Keratinocyte (primary cell): ENCODE measurements around the gene CHID1. TPM values are rescaled to one million over a fixed set of nuclear protein-coding genes. Genes with fewer than 3 reads are reported as not detected.

Source experiments
- DNase-seq: peaks from one replicate; pipeline ENCODE4 v3.0.0-alpha.2; 2011; ENCODE audit warnings: low read depth, missing footprints, low spot score
- FAIRE-seq: peaks from 2 replicates; lab custom pipeline; 2011; peaks lifted over from hg19 to GRCh38; lab: Jason Lieb, UNC
- H2AFZ ChIP-seq: 2 replicates; pipeline ENCODE4 v1.6.0; 2012; ENCODE audit warnings: low read length, control low read depth, inconsistent platforms; ENCODE audit not compliant: control insufficient read depth
- H3K27ac ChIP-seq: 2 replicates; pipeline ENCODE4 v1.5.1; 2011; ENCODE audit warnings: low read length; ENCODE audit not compliant: control insufficient read depth, insufficient read depth
- H3K27me3 ChIP-seq: 3 replicates; pipeline ENCODE4 v1.6.0; 2011; ENCODE audit warnings: low read length; ENCODE audit not compliant: control insufficient read depth, insufficient read depth; ENCODE audit errors: extremely low read depth
- H3K36me3 ChIP-seq, 2 experiments: 2 replicates in 1 of 2; 3 replicates in 1 of 2; pipeline ENCODE4 v1.5.1; 2011; ENCODE audit warnings: low read length in 2 of 2, mild to moderate bottlenecking in 1 of 2; ENCODE audit not compliant: control insufficient read depth in 2 of 2, insufficient read depth in 2 of 2; ENCODE audit errors: extremely low read depth in 1 of 2
- H3K4me1 ChIP-seq: 3 replicates; pipeline ENCODE4 v1.5.1; 2011; ENCODE audit warnings: low read length; ENCODE audit not compliant: control insufficient read depth, insufficient read depth; ENCODE audit errors: extremely low read depth
- H3K4me2 ChIP-seq: 3 replicates; pipeline ENCODE4 v1.6.0; 2011; ENCODE audit warnings: low read depth, low read length; ENCODE audit not compliant: control insufficient read depth, insufficient read depth; ENCODE audit errors: extremely low read depth
- H3K4me3 ChIP-seq, 3 experiments: fragments of 200-600 bp in 1 of 3; sonication (generic) in 1 of 3; 2 replicates in 2 of 3; 3 replicates in 1 of 3; pipeline ENCODE4 v1.5.1; 2011 to 2016; ENCODE audit warnings: low read length in 3 of 3, mild to moderate bottlenecking in 3 of 3, control low read depth in 2 of 3, inconsistent platforms in 1 of 3, low read depth in 1 of 3, mixed read lengths in 1 of 3, mixed run types in 1 of 3, moderate library complexity in 1 of 3; ENCODE audit not compliant: control insufficient read depth in 2 of 3, insufficient read depth in 2 of 3; ENCODE audit errors: extremely low read depth in 1 of 3
- H3K79me2 ChIP-seq: 2 replicates; pipeline ENCODE4 v1.6.0; 2012; ENCODE audit warnings: low read length; ENCODE audit not compliant: control insufficient read depth, insufficient read depth
- H3K9ac ChIP-seq: 3 replicates; pipeline ENCODE4 v1.6.0; 2011; ENCODE audit warnings: low read length; ENCODE audit not compliant: control insufficient read depth, insufficient read depth; ENCODE audit errors: extremely low read depth
- H3K9me1 ChIP-seq: 3 replicates; pipeline ENCODE4 v1.6.0; 2011; ENCODE audit warnings: low read length; ENCODE audit not compliant: control insufficient read depth, insufficient read depth; ENCODE audit errors: extremely low read depth
- H3K9me3 ChIP-seq: 2 replicates; pipeline ENCODE4 v1.5.1; 2012; ENCODE audit warnings: low read depth, low read length; ENCODE audit not compliant: control insufficient read depth
- H4K20me1 ChIP-seq: 3 replicates; pipeline ENCODE4 v1.6.0; 2011; ENCODE audit warnings: low read length; ENCODE audit not compliant: control insufficient read depth, insufficient read depth; ENCODE audit errors: extremely low read depth
- EZH2 ChIP-seq: IDR thresholded peaks from one replicate; pipeline ENCODE4 v1.6.1; 2012; ENCODE audit warnings: inconsistent platforms, mild to moderate bottlenecking, low read length, moderate library complexity
- dilution Hi-C: fragments of 300-500 bp; cut with MboI; formaldehyde crosslinking; loops from one replicate; pipeline ENCODE4 v1.7.0; 2020; ENCODE audit warnings: low sequenced_read_pairs; ENCODE audit not compliant: extremely low pct_ligation_motif_present
- polyA plus RNA-seq, 5 experiments: library from polyadenylated mRNA; depleted of rRNA in 3 of 5; stranded (reverse) in 3 of 5; stranded (forward) in 1 of 5; unstranded in 1 of 5; fragments of >200 nt; gene quantifications; 1 replicate in 1 of 5; 2 replicates in 3 of 5; 3 replicates in 1 of 5; pipeline versions ENCODE4 v1.2.1 to v1.2.3, GENCODE V29; 2011 to 2012; ENCODE audit warnings: missing spikeins in 2 of 5, low read depth in 1 of 5, low replicate concordance in 1 of 5
- TF ChIP-seq, protein P1 (sequence below), 3 experiments: IDR thresholded peaks in 1 of 3; conservative IDR thresholded peaks in 1 of 3; optimal IDR thresholded peaks in 1 of 3; 2 replicates in 2 of 3; 3 replicates in 1 of 3; pipeline versions ENCODE3 to v1.5.1; 2011; ENCODE audit warnings: low read length in 3 of 3, mild to moderate bottlenecking in 3 of 3, moderate library complexity in 2 of 3, control low read depth in 1 of 3, inconsistent platforms in 1 of 3; ENCODE audit not compliant: insufficient read depth in 2 of 3; ENCODE audit errors: extremely low read depth in 1 of 3

CHID1 gene
- polyA plus RNA-seq, 1 donor (not counting 4 experiments of a cell fraction or from before 2014, with no cell fraction given): 23.0 TPM

DNA sequence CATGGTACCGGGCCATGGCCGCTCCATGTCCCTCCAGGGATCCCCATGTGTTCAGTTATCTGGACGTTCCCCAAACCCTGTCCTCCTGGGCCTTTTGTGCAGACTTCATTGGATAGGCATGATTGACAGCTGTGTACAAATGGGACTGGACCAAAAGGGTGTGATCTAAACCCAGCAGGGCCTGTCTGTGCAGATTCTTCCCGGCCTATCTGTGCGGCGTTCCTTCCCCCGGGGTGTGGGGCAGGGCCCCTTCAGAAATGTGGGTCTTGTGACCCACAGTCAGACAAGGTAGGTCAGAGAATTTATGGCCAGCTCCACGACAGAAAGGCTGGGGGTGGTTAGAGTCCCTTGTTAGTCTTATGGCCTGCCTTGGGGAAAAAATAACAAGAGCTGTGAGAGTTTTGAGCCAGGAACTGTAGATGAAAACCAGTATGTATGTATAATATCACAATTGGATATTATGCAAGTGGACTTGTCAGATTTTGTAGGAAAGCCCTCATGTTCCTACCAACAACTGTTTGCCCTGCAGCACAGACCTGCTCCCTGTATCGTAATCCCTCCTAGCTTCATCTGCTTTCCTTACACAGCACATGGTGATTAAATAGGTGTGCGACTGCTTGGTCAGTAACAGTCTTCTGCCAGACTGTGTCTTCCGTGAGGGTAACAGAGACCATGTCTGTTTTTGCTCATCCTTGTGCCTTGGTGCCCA lies 46.8 kb upstream of the CHID1 start:
- Histone ChIP-seq H3K79me2 (peaks cover 35% of the 10 kb centered on the region), H3K9me3 (no peaks in the 10 kb centered on the region), H3K36me3 (peaks cover 0 to 6% of the 10 kb centered on the region in 2 experiments), H3K9ac (no peak overlapping the region), H3K27ac (no peak overlapping the region), H3K4me3 (no peak overlapping the region), H3K4me2 (no peak overlapping the region), H3K4me1 (peaks cover 37% of the 10 kb centered on the region), H4K20me1 (peaks cover 18% of the 10 kb centered on the region), H2AFZ (no peak overlapping the region), H3K27me3 (no peaks in the 10 kb centered on the region), H3K9me1 (peaks cover 3% of the 10 kb centered on the region)
- TF ChIP-seq, protein P1, sequence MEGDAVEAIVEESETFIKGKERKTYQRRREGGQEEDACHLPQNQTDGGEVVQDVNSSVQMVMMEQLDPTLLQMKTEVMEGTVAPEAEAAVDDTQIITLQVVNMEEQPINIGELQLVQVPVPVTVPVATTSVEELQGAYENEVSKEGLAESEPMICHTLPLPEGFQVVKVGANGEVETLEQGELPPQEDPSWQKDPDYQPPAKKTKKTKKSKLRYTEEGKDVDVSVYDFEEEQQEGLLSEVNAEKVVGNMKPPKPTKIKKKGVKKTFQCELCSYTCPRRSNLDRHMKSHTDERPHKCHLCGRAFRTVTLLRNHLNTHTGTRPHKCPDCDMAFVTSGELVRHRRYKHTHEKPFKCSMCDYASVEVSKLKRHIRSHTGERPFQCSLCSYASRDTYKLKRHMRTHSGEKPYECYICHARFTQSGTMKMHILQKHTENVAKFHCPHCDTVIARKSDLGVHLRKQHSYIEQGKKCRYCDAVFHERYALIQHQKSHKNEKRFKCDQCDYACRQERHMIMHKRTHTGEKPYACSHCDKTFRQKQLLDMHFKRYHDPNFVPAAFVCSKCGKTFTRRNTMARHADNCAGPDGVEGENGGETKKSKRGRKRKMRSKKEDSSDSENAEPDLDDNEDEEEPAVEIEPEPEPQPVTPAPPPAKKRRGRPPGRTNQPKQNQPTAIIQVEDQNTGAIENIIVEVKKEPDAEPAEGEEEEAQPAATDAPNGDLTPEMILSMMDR (optimal IDR thresholded peaks at IDR 0.05 in 1 of 3, IDR thresholded peaks at IDR 0.05 in 1 of 3, conservative IDR thresholded peaks at IDR 0.05 in 1 of 3; ENCODE audit: extremely low read depth in 1 of 3, insufficient read depth in 2 of 3, low read length in 3 of 3): no peak
- no peak for TF ChIP-seq EZH2
- peak; percentile 87 for FAIRE-seq
- dilution Hi-C loops: no loop called here
- no peak for DNase-seq

- no peaks in the 10 kb centered on the region for H3K9me3 ChIP-seq
- FAIRE-seq: no peak
- no peak overlapping the region for H3K4me3 ChIP-seq
- H3K36me3 ChIP-seq: peaks cover 0 to 3% of the 10 kb centered on the region in 2 experiments
- no peaks in the 10 kb centered on the region for H3K27me3 ChIP-seq
- H4K20me1 ChIP-seq: peaks cover 18% of the 10 kb centered on the region
- no peak for DNase-seq
- no peak overlapping the region for H3K4me2 ChIP-seq
- H3K4me1 ChIP-seq: peaks cover 37% of the 10 kb centered on the region
- no peak overlapping the region for H3K27ac ChIP-seq
- dilution Hi-C loops: no loop called here
- H3K9ac ChIP-seq: no peak overlapping the region
- H3K79me2 ChIP-seq: peaks cover 37% of the 10 kb centered on the region
- H2AFZ ChIP-seq: no peak overlapping the region
- H3K9me1 ChIP-seq: peaks cover 3% of the 10 kb centered on the region
- TF ChIP-seq, protein P1 (optimal IDR thresholded peaks at IDR 0.05 in 1 of 3, IDR thresholded peaks at IDR 0.05 in 1 of 3, conservative IDR thresholded peaks at IDR 0.05 in 1 of 3; ENCODE audit: extremely low read depth in 1 of 3, insufficient read depth in 2 of 3, low read length in 3 of 3): no peak
- TF ChIP-seq EZH2: no peak
Measured at GRCh38 chr11:955154-956063, 44.8 kb upstream of the CHID1 start.
